ENCODE measurements around the gene CCDC141.

- TF ChIP-seq CTCF (IDR thresholded peaks at IDR 0.05) (no peak), POLR2A (IDR thresholded peaks at IDR 0.05) (no peak), POLR2AphosphoS5 (IDR thresholded peaks at IDR 0.05) (no peak)
Measured at GRCh38 chr2:179071810-179072355, 21.9 kb upstream of the CCDC141 start.

Data from breast epithelium (tissue), 3 donors.